Mesendoderm (in vitro differentiated cells): ENCODE results near the gene PBX1.

ENCODE experiments used
- DNase-seq: peaks from one replicate; pipeline ENCODE4 v3.0.0; 2013
- H2AK5ac ChIP-seq: 2 replicates; pipeline ENCODE4 v1.6.1; 2013; ENCODE audit warnings: low read length, inconsistent platforms
- H2BK120ac ChIP-seq: 2 replicates; pipeline ENCODE4 v1.6.1; 2013; ENCODE audit warnings: low read depth, mild to moderate bottlenecking, low read length, moderate library complexity, mixed read lengths
- H2BK15ac ChIP-seq: replicated peaks from 2 replicates; pipeline ENCODE4 v1.6.1; 2013; ENCODE audit warnings: low read depth, mild to moderate bottlenecking, moderate library complexity
- H2BK5ac ChIP-seq: 2 replicates; pipeline ENCODE4 v1.6.1; 2013; ENCODE audit warnings: low read length, inconsistent platforms
- H3K18ac ChIP-seq: 2 replicates; pipeline ENCODE4 v1.6.1; 2013; ENCODE audit warnings: mild to moderate bottlenecking, low read length, mixed read lengths
- H3K23ac ChIP-seq: one replicate; pipeline ENCODE4 v1.6.1; 2013; ENCODE audit warnings: low read length
- H3K27ac ChIP-seq: 2 replicates; pipeline ENCODE4 v1.5.1; 2013; ENCODE audit warnings: low read depth, mild to moderate bottlenecking, inconsistent platforms, low read length, moderate library complexity
- H3K27me3 ChIP-seq: 2 replicates; pipeline ENCODE4 v1.6.1; 2013; ENCODE audit warnings: low read length, control low read depth, mild to moderate bottlenecking, inconsistent platforms; ENCODE audit not compliant: insufficient read depth, poor library complexity
- H3K36me3 ChIP-seq: 2 replicates; pipeline ENCODE4 v1.6.1; 2013; ENCODE audit warnings: low read length, inconsistent platforms; ENCODE audit not compliant: control insufficient read depth, insufficient read depth
- H3K4ac ChIP-seq: one replicate; pipeline ENCODE4 v1.6.1; 2013; ENCODE audit warnings: low read depth, mild to moderate bottlenecking, low read length, moderate library complexity
- H3K4me1 ChIP-seq: 2 replicates; pipeline ENCODE4 v1.6.1; 2013; ENCODE audit warnings: low read depth, low read length, inconsistent platforms; ENCODE audit not compliant: control insufficient read depth
- H3K4me2 ChIP-seq: 2 replicates; pipeline ENCODE4 v1.6.1; 2013; ENCODE audit warnings: low read length
- H3K4me3 ChIP-seq: 2 replicates; pipeline ENCODE4 v1.5.1; 2013; ENCODE audit warnings: mild to moderate bottlenecking, low read length
- H3K56ac ChIP-seq: one replicate; pipeline ENCODE4 v1.6.1; 2013; ENCODE audit warnings: low read length
- H3K79me1 ChIP-seq: 2 replicates; pipeline ENCODE4 v1.6.1; 2013; ENCODE audit warnings: low read length, inconsistent platforms
- H3K79me2 ChIP-seq: 2 replicates; pipeline ENCODE4 v1.6.1; 2013; ENCODE audit warnings: mild to moderate bottlenecking, low read length; ENCODE audit not compliant: control insufficient read depth, insufficient read depth
- H3K9ac ChIP-seq: 2 replicates; pipeline ENCODE4 v1.6.1; 2013; ENCODE audit warnings: low read length, inconsistent platforms
- H4K5ac ChIP-seq: one replicate; pipeline ENCODE4 v1.6.1; 2013; ENCODE audit warnings: low read length
- H4K8ac ChIP-seq: one replicate; pipeline ENCODE4 v1.6.1; 2013; ENCODE audit warnings: low read depth, mild to moderate bottlenecking, control low read depth, low read length, moderate library complexity
- WGBS: extraction: QIAGEN DNeasy Blood & Tissue Kit; methylation state at CpG from one replicate; pipeline ENCODE4 v1.1.7; 2013; ENCODE audit warnings: low lambda C conversion rate, missing lambda C conversion rate; ENCODE audit not compliant: insufficient coverage; ENCODE audit errors: extremely low coverage; 5-methylcytosine and 5-hydroxymethylcytosine counted together

The PBX1 gene

DNA sequence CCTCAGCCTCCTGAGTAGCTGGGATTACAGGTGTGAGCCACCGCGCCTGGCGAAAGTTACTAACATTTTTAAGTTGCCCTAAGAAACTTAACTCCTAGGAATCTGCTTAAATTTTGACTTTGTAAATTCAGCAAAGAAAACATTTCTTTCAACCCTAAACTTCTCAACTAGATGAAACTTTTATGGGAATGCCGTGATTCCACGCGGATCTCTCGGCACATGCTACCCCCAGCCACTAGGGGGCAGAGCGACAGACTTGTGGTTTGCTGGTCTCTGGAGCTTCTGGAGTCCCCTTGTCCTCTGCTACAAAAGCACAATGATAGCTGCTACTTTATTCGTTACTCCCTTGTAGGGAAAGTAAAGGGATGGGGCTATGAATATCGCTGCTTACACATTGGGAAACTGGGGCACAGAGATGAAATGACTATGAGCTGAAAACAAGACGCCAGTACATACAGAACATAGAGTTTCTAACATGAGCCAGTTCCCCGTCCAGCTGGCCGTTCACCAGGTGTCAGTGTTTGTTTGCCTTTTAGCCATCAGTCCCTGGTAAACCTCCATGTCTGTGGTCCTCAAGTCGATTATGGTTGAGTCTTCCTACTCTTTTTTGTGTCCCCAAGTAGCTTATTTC, 114.7 kb downstream of the PBX1 start:
- Histone ChIP-seq H3K79me1 (peaks cover 16% of the 10 kb centered on the region), H3K27ac (no peak overlapping the region), H3K23ac (no peak overlapping the region), H2AK5ac (no peak overlapping the region), H3K4me1 (no peaks in the 10 kb centered on the region), H3K27me3 (no peaks in the 10 kb centered on the region), H3K4me2 (no peak overlapping the region), H4K5ac (no peak overlapping the region), H2BK120ac (no peak overlapping the region), H3K56ac (no peak overlapping the region), H3K4me3 (no peak overlapping the region), H2BK15ac (no peak overlapping the region), H3K9ac (no peak overlapping the region), H3K79me2 (peaks cover 2% of the 10 kb centered on the region), H3K36me3 (no peaks in the 10 kb centered on the region), H4K8ac (no peak overlapping the region), H2BK5ac (no peak overlapping the region), H3K4ac (no peak overlapping the region), H3K18ac (no peak overlapping the region)
- no CpG with 5 or more reads among the region's 14 CpGs for WGBS
- DNase-seq: peak; percentile 77

DNA sequence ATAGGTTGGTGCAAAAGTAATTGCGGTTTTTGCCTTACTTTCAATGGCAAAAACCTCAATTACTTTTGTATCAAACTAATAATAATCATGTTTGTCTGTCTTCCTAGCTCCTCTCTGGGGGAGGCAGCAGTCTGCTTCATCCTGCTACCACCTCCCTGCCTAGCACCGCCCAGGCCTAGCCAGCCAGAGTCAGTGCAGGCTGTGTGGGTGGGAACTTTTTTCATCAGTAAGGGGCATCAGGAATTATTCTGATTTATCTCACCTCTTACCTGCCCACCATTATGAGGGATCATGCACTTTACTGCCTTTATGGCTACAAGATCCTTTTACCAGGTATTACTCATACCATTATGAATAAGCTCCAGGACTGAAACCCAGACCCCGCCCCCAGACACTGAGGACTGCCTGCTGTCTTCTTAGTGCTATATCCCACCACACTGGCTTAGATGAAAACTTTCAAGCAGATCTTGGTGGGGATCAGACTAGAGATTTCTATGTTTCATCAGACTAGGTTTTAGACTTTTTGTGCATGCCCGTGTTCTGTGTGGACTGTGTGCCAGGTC, 116.4 kb downstream of the PBX1 start:
- Histone ChIP-seq H3K56ac (no peak overlapping the region), H3K23ac (no peak overlapping the region), H3K79me1 (peaks cover 14% of the 10 kb centered on the region), H3K18ac (no peak overlapping the region), H3K4ac (no peak overlapping the region), H3K9ac (no peak overlapping the region), H3K4me1 (no peaks in the 10 kb centered on the region), H3K27ac (no peak overlapping the region), H2BK15ac (no peak overlapping the region), H2BK120ac (no peak overlapping the region), H4K5ac (no peak overlapping the region), H3K27me3 (no peaks in the 10 kb centered on the region), H3K36me3 (no peaks in the 10 kb centered on the region), H2BK5ac (no peak overlapping the region), H2AK5ac (no peak overlapping the region), H3K79me2 (peaks cover 2% of the 10 kb centered on the region), H3K4me3 (no peak overlapping the region), H3K4me2 (no peak overlapping the region), H4K8ac (no peak overlapping the region)
- DNase-seq: no peak
- WGBS: no CpG with 5 or more reads among the region's 4 CpGs

GRCh38 chr1:164678136-164678700, 119.2 kb downstream of the PBX1 start:
- Histone ChIP-seq H3K79me2 (peaks cover 2% of the 10 kb centered on the region), H3K4me2 (no peak overlapping the region)

GRCh38 chr1:164682570-164682969, 123.6 kb downstream of the PBX1 start:
- DNase-seq: no peak
- Histone ChIP-seq H3K9ac (no peak overlapping the region), H4K5ac (no peak overlapping the region), H4K8ac (no peak overlapping the region), H3K4me2 (no peak overlapping the region), H3K23ac (no peak overlapping the region), H3K18ac (no peak overlapping the region), H2BK15ac (no peak overlapping the region), H3K56ac (no peak overlapping the region), H3K4ac (no peak overlapping the region), H3K4me1 (peaks cover 3% of the 10 kb centered on the region), H3K27me3 (no peaks in the 10 kb centered on the region), H3K79me1 (peaks cover under 1% of the 10 kb centered on the region), H3K4me3 (no peak overlapping the region), H3K79me2 (no peaks in the 10 kb centered on the region), H3K27ac (no peak overlapping the region), H2BK5ac (no peak overlapping the region), H3K36me3 (no peaks in the 10 kb centered on the region), H2BK120ac (no peak overlapping the region), H2AK5ac (no peak overlapping the region)
- WGBS: no CpG with 5 or more reads among the region's 6 CpGs

More at GRCh38 chr1:164678136-164678700, 119.2 kb downstream of the PBX1 start:
- WGBS: no CpG with 5 or more reads among the region's 5 CpGs
- Histone ChIP-seq H2AK5ac (no peak overlapping the region), H3K27me3 (no peaks in the 10 kb centered on the region), H3K23ac (no peak overlapping the region), H2BK5ac (no peak overlapping the region), H2BK15ac (no peak overlapping the region), H3K18ac (no peak overlapping the region), H3K56ac (no peak overlapping the region), H3K4me1 (peaks cover under 1% of the 10 kb centered on the region), H4K8ac (no peak overlapping the region), H4K5ac (no peak overlapping the region), H2BK120ac (no peak overlapping the region), H3K36me3 (no peaks in the 10 kb centered on the region), H3K4me3 (no peak overlapping the region), H3K4ac (no peak overlapping the region), H3K79me1 (peaks cover 11% of the 10 kb centered on the region), H3K9ac (no peak overlapping the region), H3K27ac (no peak overlapping the region)
- no peak for DNase-seq

GRCh38 chr1:164683235-164683634, 124.3 kb downstream of the PBX1 start:
- peak; percentile 61 for DNase-seq
- Histone ChIP-seq H3K27me3 (no peaks in the 10 kb centered on the region), H4K5ac (no peak overlapping the region), H3K79me1 (no peaks in the 10 kb centered on the region), H3K23ac (no peak overlapping the region), H3K79me2 (no peaks in the 10 kb centered on the region), H2AK5ac (no peak overlapping the region), H3K4ac (no peak overlapping the region), H2BK120ac (no peak overlapping the region), H3K4me2 (no peak overlapping the region), H3K27ac (no peak overlapping the region), H3K9ac (no peak overlapping the region), H3K36me3 (no peaks in the 10 kb centered on the region), H2BK15ac (no peak overlapping the region), H3K56ac (no peak overlapping the region), H3K18ac (no peak overlapping the region), H3K4me1 (peaks cover 3% of the 10 kb centered on the region), H2BK5ac (no peak overlapping the region), H3K4me3 (no peak overlapping the region), H4K8ac (no peak overlapping the region)
- WGBS: no CpG with 5 or more reads among the region's 3 CpGs
